GM12878 (cell line): ENCODE data around the gene CLDN6. TPM values are rescaled to one million over a fixed set of nuclear protein-coding genes. Genes with fewer than 3 reads are reported as not detected.

Experiments
- ATAC-seq: fragments of 200-7000 bp; cut with Tn5 transposase; 3 replicates; pipeline ENCODE4 v1.9.1; 2020; ENCODE audit warnings: mild to moderate bottlenecking, moderate library complexity
- BruUV-seq: library from RNA; stranded (reverse); fragments of 400-500 nt; replicated peaks from 2 replicates; lab custom pipeline; 2021; lab: Mats Ljungman, UMichigan
- CTCF ChIA-PET: fragments of 300-600 bp; sonication (Branson Sonifier 250); formaldehyde crosslinking; extraction: SDS; loops from one replicate; lab custom pipeline; 2021; ENCODE audit warnings: inconsistent platforms; lab: Yijun Ruan, JAX
- POLR2A ChIA-PET: fragments of 350-600 bp; formaldehyde crosslinking; extraction: SDS; loops from one replicate; lab custom pipeline; 2021; ENCODE audit warnings: inconsistent platforms; lab: Charles Lee
- RAD21 ChIA-PET: fragments of 300-600 bp; sonication (Branson Sonifier 250); formaldehyde crosslinking; loops from one replicate; lab custom pipeline; 2023; ENCODE audit warnings: antibody characterized with exemption; ENCODE audit not compliant: unreplicated experiment; lab: Charles Lee
- SMC1A ChIA-PET: fragments of 300-600 bp; sonication (Branson Sonifier 250); formaldehyde crosslinking; loops from one replicate; lab custom pipeline; 2023; ENCODE audit not compliant: unreplicated experiment, uncharacterized antibody; lab: Charles Lee
- DNase-seq: peaks from one replicate; pipeline ENCODE4 v3.0.0-alpha.2; 2011; ENCODE audit warnings: low read depth, low spot score
- FAIRE-seq: peaks from 3 replicates; lab custom pipeline; 2011; peaks lifted over from hg19 to GRCh38; lab: Jason Lieb, UNC
- H2AFZ ChIP-seq: 2 replicates; pipeline ENCODE4 v1.6.0; 2011; ENCODE audit warnings: low read depth, low read length, control low read depth; ENCODE audit not compliant: control insufficient read depth
- H3K27ac ChIP-seq: 2 replicates; pipeline ENCODE4 v1.5.1; 2011; ENCODE audit warnings: control low read depth; ENCODE audit not compliant: control insufficient read depth, insufficient read depth
- H3K27me3 ChIP-seq, 2 experiments: replicated peaks in 1 of 2; 2 replicates each; pipeline versions ENCODE4 v1.6.0 to v1.6.1; 2011; ENCODE audit warnings: low read length in 1 of 2; ENCODE audit not compliant: control insufficient read depth in 2 of 2, insufficient read depth in 2 of 2
- H3K36me3 ChIP-seq, 2 experiments: 2 replicates each; pipeline ENCODE4 v1.5.1; 2011; ENCODE audit warnings: low read length in 1 of 2; ENCODE audit not compliant: control insufficient read depth in 2 of 2, insufficient read depth in 2 of 2
- H3K4me1 ChIP-seq: 2 replicates; pipeline ENCODE4 v1.6.1; 2011; ENCODE audit warnings: mild to moderate bottlenecking, low read length, moderate library complexity, mixed read lengths; ENCODE audit not compliant: control insufficient read depth, insufficient read depth
- H3K4me2 ChIP-seq: 2 replicates; pipeline ENCODE4 v1.6.0; 2011; ENCODE audit warnings: control low read depth; ENCODE audit not compliant: control insufficient read depth, insufficient read depth
- H3K4me3 ChIP-seq: fragments of 200-600 bp; sonication (generic); 2 replicates; pipeline ENCODE4 v1.5.1; 2016
- H3K79me2 ChIP-seq: 2 replicates; pipeline ENCODE4 v1.6.0; 2011; ENCODE audit warnings: low read length; ENCODE audit not compliant: control insufficient read depth, insufficient read depth
- H3K9ac ChIP-seq: 2 replicates; pipeline ENCODE4 v1.8.0; 2011; ENCODE audit warnings: low read length, control low read depth, mixed read lengths; ENCODE audit not compliant: control insufficient read depth, insufficient read depth
- H3K9me3 ChIP-seq: replicated peaks from 3 replicates; pipeline ENCODE4 v1.5.1; 2011; ENCODE audit warnings: mild to moderate bottlenecking, low read length; ENCODE audit not compliant: control insufficient read depth, insufficient read depth
- H4K20me1 ChIP-seq: 2 replicates; pipeline ENCODE4 v1.6.0; 2011; ENCODE audit not compliant: control insufficient read depth, insufficient read depth
- BACH1 ChIP-seq: fragments of 450-650 bp; IDR thresholded peaks from 2 replicates; pipeline ENCODE4 v1.6.1; 2017; ENCODE audit warnings: mild to moderate bottlenecking, borderline replicate concordance
- BCL11A ChIP-seq: IDR thresholded peaks from 2 replicates; pipeline ENCODE4 v1.6.1; 2011; ENCODE audit warnings: low read depth, low read length
- BRCA1 ChIP-seq: IDR thresholded peaks from 2 replicates; pipeline ENCODE4 v1.6.1; 2011; ENCODE audit warnings: low read depth, low read length, improper control_type of control experiment
- CEBPZ ChIP-seq: fragments of 150-350 bp; IDR thresholded peaks from 2 replicates; pipeline ENCODE4 v1.6.1; 2016; ENCODE audit warnings: low read depth, low read length
- EGR1 ChIP-seq, 2 experiments: IDR thresholded peaks; 1 replicate in 1 of 2; 2 replicates in 1 of 2; pipeline ENCODE4 v1.6.1; 2011 to 2012; ENCODE audit warnings: low read depth in 2 of 2, low read length in 2 of 2, borderline replicate concordance in 1 of 2, mild to moderate bottlenecking in 1 of 2, moderate library complexity in 1 of 2
- ELK1 ChIP-seq: IDR thresholded peaks from 2 replicates; pipeline ENCODE4 v1.6.1; 2012; ENCODE audit warnings: low read depth, low read length, improper control_type of control experiment
- GATAD2B ChIP-seq: fragments of 450-650 bp; conservative IDR thresholded peaks from 2 replicates; pipeline ENCODE4 v1.6.1; 2017; ENCODE audit warnings: low read depth, mild to moderate bottlenecking, moderate library complexity
- KDM1A ChIP-seq: fragments of 200-600 bp; sonication (generic); IDR thresholded peaks from 2 replicates; pipeline ENCODE4 v1.6.1; 2016; ENCODE audit warnings: borderline replicate concordance
- MLLT1 ChIP-seq: fragments of 450-650 bp; IDR thresholded peaks from 2 replicates; pipeline ENCODE4 v1.6.1; 2016; ENCODE audit warnings: mild to moderate bottlenecking
- SUPT20H ChIP-seq: IDR thresholded peaks from 2 replicates; pipeline ENCODE4 v1.6.1; 2011; ENCODE audit warnings: low read depth, mild to moderate bottlenecking, low read length, moderate library complexity, borderline replicate concordance; ENCODE audit not compliant: control insufficient read depth
- TAF1 ChIP-seq: IDR thresholded peaks from 2 replicates; pipeline ENCODE4 v1.6.1; 2011; ENCODE audit warnings: mild to moderate bottlenecking, low read depth, low read length, borderline replicate concordance
- USF1 ChIP-seq: IDR thresholded peaks from 2 replicates; pipeline ENCODE4 v1.6.1; 2011; ENCODE audit warnings: borderline replicate concordance, low read depth, mild to moderate bottlenecking, moderate library complexity, mixed read lengths, low read length; ENCODE audit not compliant: insufficient read depth; ENCODE audit errors: extremely low read length
- WGBS: methylation state at CpG from one replicate; pipeline ENCODE4 v1.1.6; 2016; ENCODE audit warnings: low lambda C conversion rate; ENCODE audit not compliant: insufficient replicate concordance, insufficient coverage; ENCODE audit errors: missing lambda C conversion rate; 5-methylcytosine and 5-hydroxymethylcytosine counted together
- in situ Hi-C: fragments of 300-500 bp; cut with MboI; formaldehyde crosslinking; loops from 9 replicates; pipeline ENCODE4 v1.14.3; 2018; ENCODE audit warnings: mixed read lengths
- intact Hi-C: fragments of 100-400 bp; cut with micrococcal nuclease; formaldehyde crosslinking; loops from one replicate; pipeline ENCODE4 v1.14.2; 2022; ENCODE audit not compliant: unreplicated experiment
- polyA plus RNA-seq, 11 experiments: library from polyadenylated mRNA; depleted of rRNA in 4 of 11; unstranded in 6 of 11; stranded (reverse) in 5 of 11; fragments of >200 nt; fragmentation: Nextera tagmentation in 4 of 11; fragmentation: Illumina TruSeq in 1 of 11; extraction: Ambion mirVana in 4 of 11; extraction: Trizol in 1 of 11; gene quantifications; 1 replicate in 1 of 11; 2 replicates in 10 of 11; pipeline versions ENCODE4 v1.2.1 to v1.2.3, GENCODE V29; 2011 to 2016; ENCODE audit warnings: inconsistent platforms in 2 of 11, missing spikeins in 2 of 11, low read depth in 1 of 11
- total RNA-seq, 4 experiments: library from RNA; depleted of rRNA in 3 of 4; stranded (reverse); fragments of >200 nt in 3 of 4; fragmentation: Illumina TruSeq in 1 of 4; extraction: Trizol in 1 of 4; gene quantifications; 2 replicates each; pipeline versions ENCODE4 v1.2.1 to v1.2.3, GENCODE V29; 2013 to 2021

The CLDN6 gene
- total and polyA plus RNA-seq, 10 of the 15 experiments (the other 5 are each of a cell fraction or from before 2014, with no cell fraction given), result 0.15 to 0.26 (median 0.23) TPM; not detected in 7

- TF ChIP-seq ELK1, result no peak
- TF ChIP-seq GATAD2B, result no peak
- no peak for TF ChIP-seq BCL11A
- no peak for TF ChIP-seq SUPT20H
- TF ChIP-seq EGR1 (IDR thresholded peaks at IDR 0.05; ENCODE audit: borderline replicate concordance in 1 of 2, low read depth in 2 of 2, low read length in 2 of 2), result no peak
- no peak for TF ChIP-seq KDM1A
Measured at GRCh38 chr16:2991566-2992261, 26.3 kb downstream of the CLDN6 start (continued).

GRCh38 chr16:2990891-2991290 is 27.1 kb downstream of the CLDN6 start:
- Histone ChIP-seq H3K4me1 (no peaks in the 10 kb centered on the region), H3K79me2 (no peaks in the 10 kb centered on the region), H3K9me3 (no peaks in the 10 kb centered on the region), H3K36me3 (no peaks in the 10 kb centered on the region), H3K27me3 (peaks cover 2 to 4% of the 10 kb centered on the region in 2 experiments; a peak in 2 of 4 replicates), H2AFZ (no peak overlapping the region), H4K20me1 (no peaks in the 10 kb centered on the region), H3K4me2 (no peak overlapping the region), H3K4me3 (no peak overlapping the region), H3K9ac (no peak overlapping the region), H3K27ac (no peak overlapping the region)
- FAIRE-seq (no peak), ATAC-seq (no peak), DNase-seq (no peak)
- ChIA-PET POLR2A (no interaction called here), SMC1A (interaction anchor here (0.7 kb wide), 1 partner anchor 13 kb away, joined by 3 read pairs; no protein-coding TSS in a partner anchor), CTCF (no interaction called here), RAD21 (no interaction called here)
- in situ Hi-C loops (no loop called here), intact Hi-C loops (no loop called here)
- 9% methylated on average over 10 of the region's 10 CpGs for WGBS
- BruUV-seq, result no TSS peak
- TF ChIP-seq BRCA1, result no peak
- no peak for TF ChIP-seq USF1
- TF ChIP-seq TAF1, result no peak
- no peak for TF ChIP-seq CEBPZ
- no peak for TF ChIP-seq BACH1
- no peak for TF ChIP-seq MLLT1
- TF ChIP-seq KDM1A, result no peak
